Heart left ventricle (tissue), 13 donors: ENCODE data around the gene PMPCB.

Source experiments
- CTCF ChIP-seq, 12 donors: fragments of 200-600 bp; sonication (generic) in 4 of 12; IDR thresholded peaks; one replicate each; pipeline versions ENCODE4 v1.5.0 to v1.8.0; 2018 to 2022; ENCODE audit warnings: antibody characterized with exemption in 12 of 12, mild to moderate bottlenecking in 5 of 12
- POLR2A ChIP-seq, 2 donors: fragments of 450-650 bp; IDR thresholded peaks; one replicate each; pipeline ENCODE4 v1.6.1; 2017; ENCODE audit warnings: antibody characterized with exemption in 2 of 2, mild to moderate bottlenecking in 2 of 2, moderate library complexity in 2 of 2
- donor health status: ischemic (EF 13 %, LVEDD 7.1; RV severe dilation, severe dysfunction).
- donor health status: DM: no; HTN: yes; CAD: no.
- donor health status: DM: no; HTN: no; CAD: no.
- donor health status: ischemic (EF 25% LVEDD 6.9; RV normal size, moderate dysfunction).
- donor health status: ischemic (EF 25% LVEDD 5.7; RV mildly dilated, moderate dysfunction).
- donor health status: ischemic (EF 35%, LVEDD 5.7; RV mildly dilated, moderate dysfunction).
- donor health status: nonischemic (EF 11% LVEDD 7.7; RV severe dilation, severe dysfunction).
- donor health status: DM: yes; HTN: yes; CAD: no.
- donor health status: PGD.
- donor health status: ischemic (EF 29% LVEDD 5.4; RV normal size, mild dysfunction).
- donor health status: nonischemic (EF 23%, LVEDD 6.1; RV moderate dilation, normal function).

- TF ChIP-seq CTCF (IDR thresholded peaks at IDR 0.05) (no peak), POLR2A (IDR thresholded peaks at IDR 0.05) (no peak)
Measured at GRCh38 chr7:103343758-103344452, 46.7 kb downstream of the PMPCB start.
